Prostate gland (tissue), 2 donors: ENCODE data around the gene TCERG1L. TPM values are rescaled to one million over a fixed set of nuclear protein-coding genes. Genes with fewer than 3 reads are reported as not detected.

Experiments used
- DNase-seq: peaks from one replicate; pipeline ENCODE4 v3.0.0-alpha.2; 2019; ENCODE audit warnings: low spot score
- H3K27ac ChIP-seq, 2 donors: fragments of 200-600 bp; sonication (generic); 2 replicates each; pipeline ENCODE4 v1.5.1; 2017 to 2019
- H3K27me3 ChIP-seq: fragments of 200-600 bp; sonication (generic); replicated peaks from 2 replicates; pipeline ENCODE4 v1.5.1; 2019; ENCODE audit not compliant: insufficient read depth
- H3K36me3 ChIP-seq, 2 donors: fragments of 200-600 bp; sonication (generic); 1 replicate in 1 of 2; 2 replicates in 1 of 2; pipeline versions ENCODE4 v1.5.1 to v1.8.1; 2017 to 2019
- H3K4me1 ChIP-seq: fragments of 200-600 bp; sonication (generic); replicated peaks from 2 replicates; pipeline ENCODE4 v1.5.1; 2019
- H3K4me3 ChIP-seq, 2 donors: fragments of 200-600 bp; sonication (generic); 2 replicates each; pipeline ENCODE4 v1.5.1; 2017 to 2019
- H3K9me3 ChIP-seq: fragments of 200-600 bp; sonication (generic); 2 replicates; pipeline ENCODE4 v1.5.1; 2017
- POLR2A ChIP-seq: fragments of 450-650 bp; IDR thresholded peaks from one replicate; pipeline ENCODE4 v1.6.1; 2016; ENCODE audit warnings: antibody characterized with exemption, mild to moderate bottlenecking
- POLR2AphosphoS5 ChIP-seq: sonication (generic); formaldehyde crosslinking; IDR thresholded peaks from one replicate; pipeline ENCODE4 v1.6.1; 2017; ENCODE audit warnings: antibody characterized with exemption
- WGBS: methylation state at CpG from one replicate; pipeline ENCODE4 v1.1.5; 2018; 5-methylcytosine and 5-hydroxymethylcytosine counted together
- intact Hi-C: fragments of 100-400 bp; cut with DNase I; formaldehyde crosslinking; loops from one replicate; pipeline ENCODE4 v1.14.2; 2022
- total RNA-seq, 2 donors: library from RNA; depleted of rRNA; stranded (reverse); fragments of >200 nt; gene quantifications; one replicate each; pipeline ENCODE4 v1.1.0, GENCODE V29; 2016
- TF ChIP-seq, protein P1 (sequence below), 4 experiments: fragments of 200-600 bp in 2 of 4; fragments of 450-650 bp in 2 of 4; sonication (generic) in 2 of 4; IDR thresholded peaks; 1 replicate in 3 of 4; 2 replicates in 1 of 4; pipeline ENCODE4 v1.5.1; 2016 to 2019; ENCODE audit warnings: antibody characterized with exemption in 4 of 4, mild to moderate bottlenecking in 2 of 4, moderate library complexity in 2 of 4

TCERG1L gene
- total RNA-seq, 2 donors from 2014 or later: 0.23 to 4.0 TPM

DNA sequence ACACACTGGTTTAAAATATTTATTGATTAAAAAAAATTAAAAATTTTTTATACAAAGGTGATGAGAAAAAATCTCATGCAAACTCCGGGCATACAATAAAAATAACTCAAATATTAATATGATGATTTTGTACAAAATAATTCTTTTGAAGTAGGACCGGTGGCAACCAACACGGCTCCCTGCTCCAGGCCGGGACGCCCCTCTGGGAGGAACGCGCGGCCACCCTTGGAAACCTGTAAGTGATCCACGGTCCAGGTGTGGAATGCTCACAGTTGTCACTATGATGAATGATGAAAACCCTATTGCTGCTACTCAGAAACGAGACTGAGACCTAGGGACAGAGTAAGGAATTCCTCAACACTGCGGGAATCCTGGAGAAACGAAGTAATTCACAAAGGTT, 219.1 kb downstream of the TCERG1L start:
- no peak for TF ChIP-seq POLR2A
- TF ChIP-seq, protein P1, sequence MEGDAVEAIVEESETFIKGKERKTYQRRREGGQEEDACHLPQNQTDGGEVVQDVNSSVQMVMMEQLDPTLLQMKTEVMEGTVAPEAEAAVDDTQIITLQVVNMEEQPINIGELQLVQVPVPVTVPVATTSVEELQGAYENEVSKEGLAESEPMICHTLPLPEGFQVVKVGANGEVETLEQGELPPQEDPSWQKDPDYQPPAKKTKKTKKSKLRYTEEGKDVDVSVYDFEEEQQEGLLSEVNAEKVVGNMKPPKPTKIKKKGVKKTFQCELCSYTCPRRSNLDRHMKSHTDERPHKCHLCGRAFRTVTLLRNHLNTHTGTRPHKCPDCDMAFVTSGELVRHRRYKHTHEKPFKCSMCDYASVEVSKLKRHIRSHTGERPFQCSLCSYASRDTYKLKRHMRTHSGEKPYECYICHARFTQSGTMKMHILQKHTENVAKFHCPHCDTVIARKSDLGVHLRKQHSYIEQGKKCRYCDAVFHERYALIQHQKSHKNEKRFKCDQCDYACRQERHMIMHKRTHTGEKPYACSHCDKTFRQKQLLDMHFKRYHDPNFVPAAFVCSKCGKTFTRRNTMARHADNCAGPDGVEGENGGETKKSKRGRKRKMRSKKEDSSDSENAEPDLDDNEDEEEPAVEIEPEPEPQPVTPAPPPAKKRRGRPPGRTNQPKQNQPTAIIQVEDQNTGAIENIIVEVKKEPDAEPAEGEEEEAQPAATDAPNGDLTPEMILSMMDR (IDR thresholded peaks at IDR 0.05): no peak
- TF ChIP-seq POLR2AphosphoS5: no peak
- no peaks in the 10 kb centered on the region for H3K36me3 ChIP-seq
- DNase-seq: no peak
- no peak overlapping the region for H3K4me3 ChIP-seq
- H3K9me3 ChIP-seq: no peaks in the 10 kb centered on the region
- H3K27ac ChIP-seq: no peak overlapping the region
- no peaks in the 10 kb centered on the region for H3K27me3 ChIP-seq
- WGBS: 92% methylated on average over 12 of the region's 12 CpGs
- H3K4me1 ChIP-seq: no peaks in the 10 kb centered on the region
- intact Hi-C loops: no loop called here

DNA sequence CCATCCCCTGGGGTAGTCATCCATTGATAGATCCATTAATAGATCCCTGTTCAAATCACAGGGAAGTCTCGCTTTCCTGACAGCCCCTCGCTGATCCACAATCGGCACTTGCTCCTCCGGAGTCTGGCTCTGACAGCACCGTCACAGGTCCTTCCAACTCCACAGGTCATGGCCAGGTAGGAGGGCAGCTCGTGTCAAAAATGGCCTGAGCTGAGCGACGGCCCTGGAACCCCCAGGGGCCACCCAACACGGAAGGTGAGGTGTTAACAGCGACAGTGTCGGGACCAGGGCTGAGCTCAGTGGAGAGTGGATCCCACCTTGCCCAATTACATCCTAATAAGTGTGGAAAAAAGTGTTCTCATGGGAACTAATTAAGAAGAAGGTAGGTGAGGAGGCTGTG, 219.8 kb downstream of the TCERG1L start:
- no peak for TF ChIP-seq POLR2A
- no peak for DNase-seq
- no peaks in the 10 kb centered on the region for H3K4me1 ChIP-seq
- no peaks in the 10 kb centered on the region for H3K27me3 ChIP-seq
- WGBS: 91% methylated on average over 11 of the region's 11 CpGs
- H3K27ac ChIP-seq: no peak overlapping the region
- no peaks in the 10 kb centered on the region for H3K36me3 ChIP-seq
- no peaks in the 10 kb centered on the region for H3K9me3 ChIP-seq
- intact Hi-C loops: no loop called here
- no peak overlapping the region for H3K4me3 ChIP-seq

DNA sequence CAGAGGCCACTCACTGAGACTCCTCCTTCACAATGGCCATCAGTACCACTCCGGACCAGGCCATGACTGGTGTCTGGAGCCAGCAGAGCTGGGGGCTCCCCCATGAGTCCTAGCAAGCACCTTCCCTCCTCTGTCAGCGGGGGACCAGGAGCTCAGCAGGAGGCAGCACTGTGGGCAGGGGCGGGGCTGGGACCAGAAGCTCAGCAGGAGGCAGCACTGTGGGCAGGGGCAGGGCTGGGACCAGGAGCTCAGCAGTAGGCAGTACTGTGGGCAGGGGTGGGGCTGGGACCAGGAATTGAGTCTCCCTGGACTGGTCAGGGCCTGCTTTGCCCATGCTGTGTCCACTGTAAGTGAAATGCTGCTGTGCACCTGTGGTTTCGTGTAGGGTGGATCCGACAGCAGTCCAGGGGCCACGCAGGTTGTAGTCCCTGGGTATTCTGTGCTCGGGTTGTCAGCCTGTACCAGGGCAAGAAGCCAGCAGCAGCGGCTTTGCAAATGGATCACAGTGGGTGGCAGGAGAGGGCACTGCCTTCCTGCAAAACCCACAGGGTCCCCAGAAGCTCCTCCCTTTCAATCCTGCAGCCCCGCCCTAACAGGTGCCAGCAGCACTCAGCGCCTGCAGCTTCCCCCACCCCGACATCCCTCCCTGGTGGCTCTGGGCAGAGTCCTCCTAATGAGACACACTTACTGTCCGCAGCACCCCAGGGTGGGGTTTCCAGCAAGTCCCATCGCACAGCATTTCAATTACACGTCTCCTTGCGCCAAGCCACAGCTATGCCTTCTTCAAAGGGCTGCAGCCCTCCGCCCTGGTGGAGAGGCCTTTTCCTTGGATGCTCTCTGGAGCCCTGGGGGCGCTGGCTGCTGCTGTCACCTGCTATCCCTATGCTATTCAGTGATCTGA, 220.5 kb downstream of the TCERG1L start:
- Histone ChIP-seq H3K36me3 (no peaks in the 10 kb centered on the region), H3K4me1 (no peaks in the 10 kb centered on the region), H3K27ac (no peak overlapping the region), H3K9me3 (no peaks in the 10 kb centered on the region), H3K4me3 (no peak overlapping the region), H3K27me3 (no peaks in the 10 kb centered on the region)
- WGBS: 79% methylated on average over 17 of the region's 17 CpGs
- intact Hi-C loops: no loop called here
- TF ChIP-seq POLR2A: no peak
- TF ChIP-seq POLR2AphosphoS5: no peak
- TF ChIP-seq, protein P1 (IDR thresholded peaks at IDR 0.05): no peak
- no peak for DNase-seq

DNA sequence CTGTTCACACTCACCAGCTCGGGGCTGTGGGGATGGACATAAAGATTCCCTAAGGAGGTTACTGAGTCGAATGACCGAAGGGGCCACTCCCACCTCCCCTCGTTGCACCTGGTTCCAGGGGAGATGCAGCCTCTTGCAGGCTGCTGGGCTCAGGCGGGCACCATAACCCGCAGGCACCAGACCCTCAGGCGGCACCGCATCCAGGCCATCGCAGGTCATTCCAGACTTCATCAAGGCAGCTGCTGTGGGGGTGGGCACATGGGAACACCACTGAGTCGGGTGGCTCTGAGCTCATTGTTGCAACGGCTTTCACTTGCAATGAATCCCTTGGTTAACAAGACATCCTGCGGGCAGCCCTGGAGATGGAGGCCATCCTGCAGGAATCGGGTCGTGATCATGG, 221.7 kb downstream of the TCERG1L start:
- intact Hi-C loops: no loop called here
- Histone ChIP-seq H3K4me1 (no peaks in the 10 kb centered on the region), H3K36me3 (no peaks in the 10 kb centered on the region), H3K4me3 (no peak overlapping the region), H3K27ac (no peak overlapping the region), H3K9me3 (no peaks in the 10 kb centered on the region), H3K27me3 (peaks cover 3% of the 10 kb centered on the region)
- DNase-seq: no peak
- TF ChIP-seq POLR2A (no peak), POLR2AphosphoS5 (no peak)
- TF ChIP-seq, protein P1 (IDR thresholded peaks at IDR 0.05): no peak
- 96% methylated on average over 14 of the region's 14 CpGs for WGBS

DNA sequence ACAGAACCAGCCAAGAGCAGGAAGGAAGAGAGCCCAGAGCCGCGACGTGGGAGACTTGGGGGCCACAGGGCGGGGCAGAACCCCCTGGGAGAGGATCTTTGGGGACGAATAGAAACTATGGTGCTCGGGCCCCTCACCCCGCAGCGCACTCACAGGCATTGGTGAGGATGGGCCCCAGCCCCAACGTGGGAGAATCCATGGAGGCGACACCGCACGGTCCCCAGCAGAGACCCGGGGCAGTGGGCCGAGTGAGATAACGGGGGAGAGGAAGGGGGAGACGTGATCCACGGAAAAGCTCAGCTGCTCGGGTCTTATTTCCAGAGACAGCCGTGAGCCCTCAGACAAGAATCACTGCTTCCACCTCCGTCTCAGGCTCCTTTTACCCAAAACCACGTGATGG, 222.4 kb downstream of the TCERG1L start:
- DNase-seq: no peak
- Histone ChIP-seq H3K4me1 (no peaks in the 10 kb centered on the region), H3K36me3 (no peaks in the 10 kb centered on the region), H3K4me3 (no peak overlapping the region), H3K27ac (no peak overlapping the region), H3K27me3 (peaks cover 3% of the 10 kb centered on the region), H3K9me3 (no peaks in the 10 kb centered on the region)
- TF ChIP-seq POLR2AphosphoS5 (no peak), POLR2A (no peak)
- TF ChIP-seq, protein P1 (IDR thresholded peaks at IDR 0.05): no peak
- intact Hi-C loops: no loop called here
- 96% methylated on average over 21 of the region's 21 CpGs for WGBS
